CD4-positive, alpha-beta T cell (primary cell): ENCODE results near the gene NKX3-2. TPM values are rescaled to one million over a fixed set of nuclear protein-coding genes. Genes with fewer than 3 reads are reported as not detected.

Source experiments
- ATAC-seq: fragments of 200-7000 bp; cut with Tn5 transposase; one replicate; pipeline ENCODE4 v1.10.0; 2022; ENCODE audit warnings: mild to moderate bottlenecking; ENCODE audit not compliant: poor library complexity
- CTCF ChIA-PET: fragments of 350-600 bp; sonication (Branson Sonifier 250); formaldehyde crosslinking; loops from one replicate; lab custom pipeline; 2021; ENCODE audit warnings: antibody characterized with exemption, inconsistent platforms; lab: Charles Lee
- POLR2A ChIA-PET: fragments of 350-600 bp; sonication (Branson Sonifier 250); formaldehyde crosslinking; loops from one replicate; lab custom pipeline; 2021; ENCODE audit warnings: antibody characterized with exemption, inconsistent platforms; lab: Charles Lee
- DNase-seq, 14 experiments: peaks; one replicate each; pipeline ENCODE4 v3.0.0-alpha.2; 2013 to 2020; ENCODE audit warnings: mixed read lengths in 2 of 14
- H3K27ac ChIP-seq, 2 donors: one replicate each; pipeline versions ENCODE4 v1.5.1 to v1.7.0; 2013; ENCODE audit warnings: low read length in 2 of 2, low read depth in 1 of 2, mild to moderate bottlenecking in 1 of 2
- H3K27me3 ChIP-seq, 2 experiments: 1 replicate in 1 of 2; 2 replicates in 1 of 2; pipeline versions ENCODE4 v1.6.1 to v1.7.0; 2013; ENCODE audit warnings: low read length in 2 of 2, control low read depth in 1 of 2, mild to moderate bottlenecking in 1 of 2, moderate library complexity in 1 of 2; ENCODE audit not compliant: insufficient read depth in 2 of 2, control insufficient read depth in 1 of 2
- H3K36me3 ChIP-seq: one replicate; pipeline ENCODE4 v1.6.1; 2013; ENCODE audit warnings: low read length, control low read depth; ENCODE audit not compliant: insufficient read depth
- H3K4me1 ChIP-seq: one replicate; pipeline ENCODE4 v1.6.1; 2013; ENCODE audit warnings: low read length, control low read depth; ENCODE audit not compliant: insufficient read depth
- H3K4me3 ChIP-seq: one replicate; pipeline ENCODE4 v1.5.1; 2013; ENCODE audit warnings: mild to moderate bottlenecking, low read length, moderate library complexity
- H3K9me3 ChIP-seq, 2 experiments: 1 replicate in 1 of 2; 2 replicates in 1 of 2; pipeline versions ENCODE4 v1.6.1 to v1.7.0; 2013; ENCODE audit warnings: low read length in 2 of 2, mild to moderate bottlenecking in 2 of 2, control low read depth in 1 of 2, moderate library complexity in 1 of 2; ENCODE audit not compliant: control insufficient read depth in 1 of 2, insufficient read depth in 1 of 2
- H3K27ac Mint-ChIP-seq: one replicate; pipeline ENCODE4 v1.8.0; 2020; ENCODE audit warnings: mixed read lengths
- H3K27me3 Mint-ChIP-seq: one replicate; pipeline ENCODE4 v1.8.0; 2021; ENCODE audit warnings: mixed read lengths
- H3K36me3 Mint-ChIP-seq: one replicate; pipeline ENCODE4 v1.8.0; 2021; ENCODE audit warnings: low read depth, mixed read lengths
- H3K4me1 Mint-ChIP-seq: one replicate; pipeline ENCODE4 v1.8.0; 2021; ENCODE audit warnings: low read depth, mixed read lengths
- H3K4me3 Mint-ChIP-seq: one replicate; pipeline ENCODE4 v1.8.0; 2020; ENCODE audit warnings: mild to moderate bottlenecking, mixed read lengths
- H3K9me3 Mint-ChIP-seq: one replicate; pipeline ENCODE4 v1.8.0; 2020; ENCODE audit warnings: mixed read lengths
- intact Hi-C, 2 experiments: fragments of 100-400 bp; cut with DNase I in 1 of 2; cut with micrococcal nuclease in 1 of 2; formaldehyde crosslinking; loops; one replicate each; pipeline versions ENCODE4 v1.15.1 to v1.9.0; 2023 to 2025; cut with DNase I, micrococcal nuclease
- total RNA-seq, 174 experiments: library from RNA in 2 of 174; stranded (reverse) in 2 of 174; gene quantifications; one replicate each; pipeline ENCODE4 v1.2.3 and lab custom pipeline; 2021 to 2026
- TF ChIP-seq, protein P1 (sequence below): fragments of 200-600 bp; IDR thresholded peaks from one replicate; pipeline ENCODE4 v1.8.0; 2022; ENCODE audit warnings: antibody characterized with exemption, mild to moderate bottlenecking

NKX3-2 gene
- total RNA-seq, 2 experiments from 2014 or later = not detected

DNA sequence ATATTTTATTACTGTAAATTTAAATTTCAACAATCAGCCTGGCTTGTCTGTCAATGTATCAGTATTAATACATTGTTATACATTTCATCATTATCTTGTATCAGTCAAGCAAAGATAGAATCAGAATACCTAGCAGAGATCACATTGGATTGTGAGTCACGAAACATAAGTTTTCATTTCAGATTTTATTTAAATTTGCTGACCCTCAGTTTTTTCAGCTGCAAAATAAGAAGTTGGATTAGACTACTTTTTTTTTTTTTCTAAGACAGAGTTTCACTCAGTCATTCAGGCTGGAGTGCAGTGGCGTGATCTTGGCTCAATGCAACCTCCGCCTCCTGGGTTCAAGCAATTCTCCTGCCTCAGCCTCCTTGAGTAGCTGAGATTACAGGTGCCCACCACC lies 33.4 kb upstream of the NKX3-2 start:
- TF ChIP-seq, protein P1, sequence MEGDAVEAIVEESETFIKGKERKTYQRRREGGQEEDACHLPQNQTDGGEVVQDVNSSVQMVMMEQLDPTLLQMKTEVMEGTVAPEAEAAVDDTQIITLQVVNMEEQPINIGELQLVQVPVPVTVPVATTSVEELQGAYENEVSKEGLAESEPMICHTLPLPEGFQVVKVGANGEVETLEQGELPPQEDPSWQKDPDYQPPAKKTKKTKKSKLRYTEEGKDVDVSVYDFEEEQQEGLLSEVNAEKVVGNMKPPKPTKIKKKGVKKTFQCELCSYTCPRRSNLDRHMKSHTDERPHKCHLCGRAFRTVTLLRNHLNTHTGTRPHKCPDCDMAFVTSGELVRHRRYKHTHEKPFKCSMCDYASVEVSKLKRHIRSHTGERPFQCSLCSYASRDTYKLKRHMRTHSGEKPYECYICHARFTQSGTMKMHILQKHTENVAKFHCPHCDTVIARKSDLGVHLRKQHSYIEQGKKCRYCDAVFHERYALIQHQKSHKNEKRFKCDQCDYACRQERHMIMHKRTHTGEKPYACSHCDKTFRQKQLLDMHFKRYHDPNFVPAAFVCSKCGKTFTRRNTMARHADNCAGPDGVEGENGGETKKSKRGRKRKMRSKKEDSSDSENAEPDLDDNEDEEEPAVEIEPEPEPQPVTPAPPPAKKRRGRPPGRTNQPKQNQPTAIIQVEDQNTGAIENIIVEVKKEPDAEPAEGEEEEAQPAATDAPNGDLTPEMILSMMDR = no peak
- H3K27me3 Mint-ChIP-seq = no peaks in the 10 kb centered on the region
- ChIA-PET CTCF (no interaction called here), POLR2A (no interaction called here)
- Histone ChIP-seq H3K27me3 (no peaks in the 10 kb centered on the region), H3K36me3 (peaks cover 85% of the 10 kb centered on the region), H3K4me3 (no peak overlapping the region), H3K4me1 (no peaks in the 10 kb centered on the region), H3K27ac (no peak overlapping the region), H3K9me3 (no peaks in the 10 kb centered on the region)
- intact Hi-C loops = no loop called here
- H3K4me3 Mint-ChIP-seq = no peak overlapping the region
- H3K27ac Mint-ChIP-seq = no peak overlapping the region
- ATAC-seq = no peak
- no peaks in the 10 kb centered on the region for H3K9me3 Mint-ChIP-seq
- no peak for DNase-seq
- H3K4me1 Mint-ChIP-seq = no peaks in the 10 kb centered on the region
- H3K36me3 Mint-ChIP-seq = peaks cover 92% of the 10 kb centered on the region

DNA sequence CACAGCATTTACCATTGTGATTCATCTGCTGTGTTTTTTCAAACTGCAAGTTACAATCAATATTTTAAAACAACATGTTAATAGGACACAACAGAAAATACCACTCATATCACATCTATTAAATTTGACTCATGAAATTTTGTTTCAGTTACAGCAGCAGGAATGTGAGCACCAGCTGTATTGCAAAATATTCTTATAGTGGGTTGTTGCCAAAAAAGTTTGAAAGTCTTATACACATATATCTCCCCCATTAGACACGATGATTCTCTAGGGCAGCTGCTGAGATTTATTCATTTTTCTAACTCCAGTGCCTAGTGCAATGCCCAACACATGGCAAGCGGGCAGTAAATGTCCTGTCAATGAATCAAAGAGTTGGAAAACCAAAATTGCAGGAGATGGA lies 26.6 kb upstream of the NKX3-2 start:
- ChIA-PET POLR2A (no interaction called here), CTCF (no interaction called here)
- no peak overlapping the region for H3K4me3 Mint-ChIP-seq
- intact Hi-C loops = no loop called here
- TF ChIP-seq, protein P1 = no peak
- Histone ChIP-seq H3K9me3 (no peaks in the 10 kb centered on the region), H3K36me3 (peaks cover 69% of the 10 kb centered on the region), H3K4me3 (no peak overlapping the region), H3K4me1 (no peaks in the 10 kb centered on the region), H3K27ac (no peak overlapping the region), H3K27me3 (no peaks in the 10 kb centered on the region)
- ATAC-seq (no peak), DNase-seq (no peak)
- H3K36me3 Mint-ChIP-seq = peaks cover 85% of the 10 kb centered on the region
- H3K27ac Mint-ChIP-seq = no peak overlapping the region
- no peaks in the 10 kb centered on the region for H3K4me1 Mint-ChIP-seq
- H3K27me3 Mint-ChIP-seq = no peaks in the 10 kb centered on the region
- no peaks in the 10 kb centered on the region for H3K9me3 Mint-ChIP-seq

DNA sequence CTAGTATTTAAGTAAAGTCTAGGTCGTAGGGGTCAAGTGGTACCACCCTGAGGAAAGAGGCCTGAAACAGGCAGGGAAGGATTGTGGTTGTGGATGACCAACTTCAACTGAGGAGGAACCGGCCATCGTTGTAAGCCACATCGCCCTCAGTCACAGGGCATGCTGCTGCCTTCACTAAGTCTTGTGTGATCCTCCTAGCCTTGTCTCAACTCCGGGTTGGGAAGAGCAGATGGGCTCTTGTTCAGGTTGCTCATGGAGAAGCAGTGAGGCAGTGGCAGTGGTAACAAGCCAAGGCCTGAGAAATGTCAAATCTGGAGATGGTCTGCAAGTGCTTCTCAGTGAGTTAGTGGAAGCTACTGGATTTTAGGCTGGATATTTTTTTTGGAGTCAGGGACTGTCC lies 22.8 kb upstream of the NKX3-2 start:
- Histone ChIP-seq H3K4me3 (no peak overlapping the region), H3K27me3 (no peaks in the 10 kb centered on the region), H3K36me3 (peaks cover 45% of the 10 kb centered on the region), H3K9me3 (no peaks in the 10 kb centered on the region), H3K4me1 (no peaks in the 10 kb centered on the region), H3K27ac (no peak overlapping the region)
- TF ChIP-seq, protein P1 = no peak
- no peak overlapping the region for H3K27ac Mint-ChIP-seq
- H3K4me3 Mint-ChIP-seq = no peak overlapping the region
- ATAC-seq = no peak
- no peaks in the 10 kb centered on the region for H3K4me1 Mint-ChIP-seq
- ChIA-PET CTCF (no interaction called here), POLR2A (no interaction called here)
- no peaks in the 10 kb centered on the region for H3K27me3 Mint-ChIP-seq
- DNase-seq = no peak
- intact Hi-C loops = no loop called here
- peaks cover 57% of the 10 kb centered on the region for H3K36me3 Mint-ChIP-seq
- H3K9me3 Mint-ChIP-seq = no peaks in the 10 kb centered on the region
